HPDE6-E6E7 (cell line): ENCODE results near the gene ANXA2.

Experiments used
- DNase-seq: peaks from one replicate; pipeline ENCODE4 v3.0.0; 2011; ENCODE audit warnings: missing footprints; ENCODE audit errors: extremely low spot score

The ANXA2 gene

DNA sequence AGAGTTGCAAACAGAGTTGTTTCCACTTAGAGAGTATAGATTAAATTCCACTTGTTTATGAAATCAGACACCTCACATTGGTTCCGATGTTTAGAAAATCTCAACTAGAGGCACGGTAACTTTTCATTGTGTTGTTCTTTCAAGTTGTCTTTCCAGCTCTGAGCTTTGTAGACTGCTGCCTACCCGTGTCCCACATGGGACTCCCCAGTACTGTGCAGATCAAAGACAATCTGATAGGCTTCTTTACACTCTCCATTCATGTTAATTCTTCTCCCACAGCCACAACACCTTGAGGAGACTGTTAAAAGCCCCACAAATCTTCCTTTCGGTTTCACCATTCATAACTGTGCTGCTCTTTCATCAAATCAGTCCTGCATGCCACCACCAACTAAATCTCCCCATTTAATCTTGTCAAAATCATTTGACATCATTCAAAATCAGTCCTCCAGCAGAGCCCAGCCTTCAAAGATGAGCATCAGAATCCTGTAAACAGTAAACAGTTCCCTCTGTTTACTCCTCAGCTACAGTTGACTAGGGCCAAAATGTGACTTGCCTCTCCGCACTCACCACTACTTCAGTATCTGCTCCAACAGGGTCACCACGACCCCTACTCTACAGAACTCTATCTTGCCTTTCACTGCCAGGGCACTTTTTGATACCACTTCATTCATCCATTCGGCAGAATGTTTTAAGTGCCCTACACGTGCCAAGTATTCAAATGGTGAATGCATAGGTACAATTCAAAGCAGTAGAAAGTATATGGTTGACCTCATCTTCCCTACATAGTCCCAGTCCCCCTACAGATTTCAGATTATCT is 8.3 kb downstream of the ANXA2 start:
- no peak for DNase-seq

DNA sequence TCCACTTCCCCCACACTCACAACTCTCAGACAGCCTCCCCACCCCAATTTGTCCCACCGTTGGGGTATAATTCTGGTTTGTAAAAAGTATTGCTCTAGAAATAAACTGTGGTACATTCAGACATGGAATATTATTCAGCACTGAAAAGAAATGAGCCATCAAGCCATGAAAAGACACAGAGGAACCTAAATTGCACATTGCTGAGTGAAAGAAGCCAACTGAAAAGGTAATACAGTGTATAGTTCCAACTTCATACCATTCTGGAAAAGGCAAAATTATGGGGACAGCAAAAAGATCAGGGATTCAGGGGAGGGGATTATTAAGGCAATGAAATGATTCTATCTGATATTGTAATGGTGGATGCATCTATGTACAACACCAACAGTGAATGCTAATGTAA is 10.5 kb downstream of the ANXA2 start:
- no peak for DNase-seq

DNA sequence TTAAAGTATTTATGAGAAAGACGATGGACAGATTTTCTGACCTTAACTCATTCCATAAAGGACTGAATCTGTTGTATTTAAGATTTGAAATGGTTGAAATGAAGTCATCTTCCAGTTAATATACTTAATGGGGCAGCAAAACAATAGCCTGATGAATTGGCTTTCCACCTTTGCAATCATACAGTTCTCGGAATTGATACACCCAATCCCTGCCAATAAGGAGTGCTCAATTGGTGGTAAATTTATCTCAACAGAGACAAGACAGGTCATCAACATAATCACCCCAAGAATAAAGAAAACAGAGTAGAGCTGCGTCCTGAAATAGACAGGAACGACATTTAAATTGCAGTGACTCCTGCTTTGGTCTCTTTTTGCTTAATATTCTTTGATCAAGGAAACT is 11.2 kb downstream of the ANXA2 start:
- DNase-seq: no peak

DNA sequence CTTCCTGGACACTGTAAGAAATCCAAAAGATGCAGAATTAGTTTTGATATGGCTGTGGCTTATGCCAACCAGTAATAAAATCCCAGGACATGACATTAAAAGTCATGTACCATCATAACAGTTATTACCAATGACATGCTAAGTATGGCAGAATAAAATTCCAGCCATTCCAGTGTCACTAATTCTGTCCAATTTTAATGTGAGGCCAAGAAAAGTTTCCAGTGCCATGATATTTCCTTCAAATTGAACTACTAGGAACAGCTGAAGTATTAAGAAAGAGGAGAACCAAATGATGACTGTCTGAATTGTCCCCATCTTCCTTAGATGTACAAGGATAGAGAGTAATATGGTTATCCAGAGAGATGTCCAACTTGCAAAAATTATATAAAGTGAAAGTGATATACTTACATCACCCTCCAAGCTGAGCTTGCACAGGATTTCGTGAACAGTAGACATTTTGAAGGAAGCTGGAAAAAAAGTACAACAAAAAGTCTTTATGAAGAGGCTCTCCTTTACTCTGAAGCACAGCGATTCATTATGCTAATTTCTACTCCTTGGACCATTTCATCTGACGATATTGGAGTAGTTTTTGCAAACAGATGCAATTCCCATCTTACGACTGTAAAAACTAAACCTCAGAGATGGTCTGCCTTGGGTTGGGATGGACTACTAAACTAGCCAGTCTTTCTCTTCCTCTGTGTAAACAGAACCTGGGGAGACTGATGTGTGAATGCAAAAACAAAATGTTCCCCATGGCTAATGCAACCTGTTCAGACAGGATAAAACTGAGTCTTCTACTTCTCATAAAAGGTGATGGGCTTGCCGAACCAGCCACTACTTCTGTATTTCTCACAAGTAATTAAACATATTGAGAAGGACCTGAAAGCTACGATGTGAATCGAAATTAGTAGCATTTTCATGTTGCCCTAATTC is 11.9 kb downstream of the ANXA2 start:
- DNase-seq: no peak

DNA sequence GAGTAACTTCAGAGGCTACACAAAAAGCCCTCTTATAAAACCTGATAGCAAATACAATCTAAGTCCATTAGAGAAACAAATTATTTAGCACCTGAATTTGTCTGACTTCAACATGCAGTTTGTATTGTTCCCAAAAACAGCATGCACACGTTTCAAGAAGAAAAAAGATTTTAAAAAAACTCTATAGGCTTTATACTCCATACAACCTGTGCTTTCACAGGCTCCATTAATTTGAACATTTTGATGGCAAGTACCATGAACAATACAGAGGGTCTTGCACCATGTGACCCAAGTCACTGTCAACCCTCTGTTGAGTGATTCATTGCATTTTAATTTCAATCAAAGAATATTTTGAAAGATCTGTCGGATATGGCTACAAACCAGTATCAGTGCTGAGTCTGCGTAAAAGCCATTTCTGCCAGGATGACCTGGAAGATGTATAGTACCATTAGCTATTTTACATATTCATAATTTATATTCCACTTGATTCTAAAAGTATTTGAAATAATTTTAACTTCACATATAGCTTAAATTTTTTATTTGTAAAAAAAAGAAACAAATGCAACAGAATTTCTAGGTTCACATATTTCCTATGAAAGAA is 13.2 kb downstream of the ANXA2 start:
- DNase-seq: no peak

DNA sequence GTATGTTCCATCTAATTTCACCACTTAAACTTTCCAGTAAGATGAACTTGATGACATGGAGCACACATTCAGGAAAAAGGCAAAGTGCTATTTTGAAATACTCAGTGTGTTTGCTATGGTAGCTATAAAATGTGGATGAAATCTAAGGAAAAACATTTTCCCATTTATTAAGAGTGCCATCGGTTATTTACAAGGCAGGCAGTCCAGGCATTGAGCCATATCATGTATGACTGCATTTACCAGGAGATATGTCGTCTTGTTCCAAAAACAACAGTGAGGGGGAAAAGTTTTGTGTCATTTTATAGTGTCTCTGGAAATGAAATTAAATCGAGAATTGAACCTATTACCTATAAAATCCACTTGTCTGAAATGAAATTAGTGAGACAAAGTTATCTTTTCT is 13.7 kb downstream of the ANXA2 start:
- no peak for DNase-seq

DNA sequence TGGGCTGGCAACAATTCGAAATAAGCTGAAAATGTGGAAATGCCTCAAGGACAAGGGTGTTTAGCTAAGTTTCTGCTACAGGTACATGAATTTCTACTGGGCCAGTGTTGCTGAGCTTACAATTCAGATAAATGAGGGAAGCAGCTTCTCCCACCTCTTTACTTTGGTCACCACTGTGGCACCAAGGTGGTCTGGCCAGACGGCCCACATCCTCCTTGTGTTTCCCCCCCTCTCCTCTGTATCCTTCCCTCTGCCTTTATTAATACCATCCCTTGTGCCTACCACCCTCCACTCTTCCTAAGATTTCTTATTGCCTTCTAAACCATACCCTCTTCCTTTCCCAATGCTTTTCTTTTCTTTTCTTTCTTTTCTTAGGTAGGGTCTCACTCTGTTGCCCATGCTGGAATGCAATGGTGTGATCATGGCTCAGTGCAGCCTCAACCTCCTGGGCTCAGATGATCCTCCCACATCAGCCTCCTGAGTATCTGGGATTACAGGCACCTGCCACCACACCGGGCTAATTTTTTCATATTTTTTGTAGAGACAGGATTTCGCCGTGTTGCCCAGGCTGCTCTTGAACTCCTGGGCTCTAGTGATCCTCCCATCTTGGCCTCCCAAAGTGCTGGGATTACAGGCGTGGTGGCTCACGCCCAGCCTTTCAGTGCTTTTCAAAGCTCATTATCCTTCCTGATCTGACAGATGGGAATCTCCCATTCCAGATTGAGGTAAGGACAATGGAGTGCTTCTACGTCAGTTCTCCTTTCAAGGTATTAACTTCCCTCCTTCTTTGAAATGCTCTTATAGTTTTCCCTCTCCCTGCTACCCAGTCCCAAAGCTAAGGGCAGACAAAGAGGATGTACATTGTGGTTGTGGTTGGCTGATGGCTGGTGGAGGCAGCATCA is 14.8 kb downstream of the ANXA2 start:
- DNase-seq: no peak

DNA sequence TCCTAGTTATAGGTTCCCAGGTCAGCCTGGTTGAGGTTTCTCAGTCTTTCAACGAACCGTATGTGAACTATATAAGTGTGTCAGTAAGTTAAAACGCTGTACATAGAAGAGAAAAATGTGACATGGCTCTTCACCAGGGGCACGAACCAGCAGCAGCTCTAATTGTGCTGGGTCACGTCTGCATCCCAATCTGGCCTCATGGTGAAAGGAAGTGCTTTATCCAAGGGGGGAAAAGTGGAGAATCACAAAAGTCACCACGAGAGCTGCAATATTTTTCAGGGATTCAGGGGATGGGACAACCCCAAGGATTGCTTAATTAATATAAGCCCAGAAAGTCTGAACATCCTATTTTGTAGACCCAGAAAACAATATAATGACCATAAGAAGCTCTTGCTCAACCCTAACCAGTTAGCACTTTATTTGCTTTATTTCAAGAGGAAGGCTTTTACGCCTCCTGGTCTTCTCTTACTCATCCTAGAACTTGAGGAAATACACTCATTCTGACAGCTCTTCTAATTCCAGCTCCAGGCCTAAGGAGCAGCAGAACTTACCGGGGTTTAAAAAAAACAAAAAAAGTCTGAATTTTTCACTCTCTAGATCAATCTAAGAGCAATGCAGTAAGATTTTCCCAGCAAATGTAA is 16.5 kb downstream of the ANXA2 start:
- DNase-seq: no peak

DNA sequence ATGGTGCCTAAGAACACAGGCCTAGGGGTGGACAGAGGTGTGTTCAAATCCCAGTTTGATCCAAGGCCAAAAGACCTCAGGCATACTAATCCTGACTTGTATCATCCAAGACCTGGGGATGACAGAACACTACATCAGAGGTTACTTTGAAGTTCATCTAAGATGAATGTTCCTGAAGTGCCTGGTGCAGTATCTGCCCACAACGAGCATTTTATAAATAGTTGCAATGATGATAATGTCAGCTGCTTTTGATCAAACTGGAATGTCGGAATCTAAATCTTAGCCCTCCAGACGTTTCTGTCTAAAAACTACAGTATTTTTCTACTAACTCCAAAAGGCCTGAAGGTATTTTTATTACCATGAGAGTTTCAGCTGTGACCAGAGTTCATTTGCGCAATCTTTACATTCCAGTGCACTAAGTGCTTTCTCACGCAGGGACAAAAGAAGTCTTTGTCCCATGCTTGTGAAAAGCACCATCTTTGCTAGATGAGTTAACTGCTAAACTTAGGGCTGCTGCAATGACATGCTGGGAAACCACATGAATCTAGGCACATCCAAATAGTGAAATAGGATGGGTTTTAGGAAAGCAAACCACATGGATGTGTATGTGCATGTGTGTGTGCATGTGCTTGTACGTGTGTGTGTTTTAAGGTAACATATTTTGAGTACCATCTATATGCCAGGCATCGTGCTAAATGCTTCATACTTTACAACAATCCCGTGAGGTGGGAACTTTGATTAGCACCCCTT is 18.1 kb downstream of the ANXA2 start:
- no peak for DNase-seq

DNA sequence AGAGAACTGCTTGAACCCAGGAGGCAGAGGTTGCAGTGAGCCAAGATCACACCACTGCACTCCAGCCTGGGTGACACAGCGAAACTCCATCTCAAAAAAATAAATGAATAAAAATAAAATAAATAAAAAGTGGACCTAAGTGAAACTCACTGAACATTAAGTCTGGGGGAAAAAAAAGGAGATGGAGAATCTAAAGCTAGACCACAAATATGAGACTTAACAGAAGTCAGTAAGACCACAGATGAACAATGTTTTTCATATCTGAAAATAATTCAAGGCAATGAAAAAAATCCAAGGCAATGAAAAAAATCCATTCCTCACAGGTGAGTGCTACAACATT is 18.6 kb downstream of the ANXA2 start:
- DNase-seq: no peak

DNA sequence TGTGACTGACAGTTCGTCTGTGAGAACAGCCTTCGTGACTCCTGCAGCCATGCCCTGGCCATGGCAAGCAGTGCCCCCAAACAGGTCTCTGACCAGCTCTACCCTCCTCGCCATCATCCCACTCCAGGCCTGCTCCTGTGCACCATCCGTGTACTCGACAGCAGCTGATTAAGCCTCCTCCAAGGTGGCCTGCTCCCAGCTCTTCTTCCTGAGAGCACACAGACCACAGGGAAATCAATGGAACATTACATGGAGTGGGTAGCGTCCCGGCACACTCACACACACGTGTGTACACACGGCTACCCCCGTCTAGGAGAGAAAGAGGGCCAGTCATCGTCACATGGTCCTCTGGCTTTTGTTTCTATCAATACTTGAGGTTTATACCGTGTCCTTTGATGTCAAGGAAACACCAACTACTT is 21.1 kb downstream of the ANXA2 start:
- DNase-seq: no peak

DNA sequence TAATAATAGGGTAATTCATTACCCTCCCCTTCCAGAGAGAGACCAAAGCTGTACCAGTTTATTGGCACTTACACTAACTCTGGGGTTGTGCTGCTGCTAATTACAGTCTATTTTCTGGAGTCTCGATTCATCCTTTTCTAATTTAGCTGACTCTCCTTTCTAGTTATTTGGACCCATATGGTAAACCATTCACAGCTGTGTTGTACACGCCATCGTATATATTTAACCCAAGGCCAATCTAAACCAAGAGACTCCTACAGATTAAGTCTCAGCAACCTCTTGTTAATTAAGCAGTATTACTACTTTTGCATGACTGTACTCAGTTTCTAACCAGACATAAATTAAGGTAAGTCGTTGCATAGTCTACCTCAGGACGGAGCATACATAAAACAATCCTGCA is 22.5 kb downstream of the ANXA2 start:
- no peak for DNase-seq

DNA sequence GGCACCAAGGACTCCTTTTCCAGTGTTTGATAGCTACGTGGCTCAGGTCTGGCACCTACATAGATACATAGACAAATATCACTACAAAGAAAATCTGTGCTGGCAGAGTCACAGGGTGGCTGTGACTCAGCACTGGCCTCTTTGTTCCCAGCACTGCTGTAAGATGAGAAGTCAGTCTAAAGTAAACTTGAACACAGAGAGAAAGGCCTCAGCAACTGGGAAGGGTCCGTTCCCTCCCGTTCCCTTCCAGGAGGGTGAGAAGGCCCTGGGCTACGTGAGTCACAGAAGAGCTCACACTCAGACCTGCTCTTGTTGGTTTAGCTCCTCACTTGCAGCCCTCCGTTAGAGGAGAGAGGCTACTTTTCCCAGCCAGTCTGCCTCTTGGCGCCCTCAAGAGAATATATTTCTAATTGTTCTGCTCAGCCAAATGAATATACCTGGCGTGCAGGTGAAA is 23.1 kb downstream of the ANXA2 start:
- peak; percentile 81 for DNase-seq

DNA sequence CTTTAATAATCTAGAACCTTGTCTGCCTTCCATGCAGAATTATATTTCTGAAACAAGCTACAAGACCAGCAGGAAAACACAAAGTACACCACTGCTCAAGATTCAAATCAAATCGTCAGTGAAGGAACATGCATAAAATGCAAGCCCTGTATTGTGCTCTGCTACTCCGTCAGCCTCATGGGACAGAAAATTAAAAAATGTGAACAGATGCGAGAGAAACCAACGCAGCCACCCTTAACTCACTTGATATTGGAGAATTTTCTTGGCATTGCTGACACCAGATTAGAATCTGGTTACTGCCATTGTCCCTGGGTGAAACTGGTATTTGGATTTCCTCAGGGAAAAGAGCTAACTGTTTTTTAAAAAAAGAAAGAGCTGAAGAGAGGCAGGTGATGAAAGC is 23.6 kb downstream of the ANXA2 start:
- no peak for DNase-seq

DNA sequence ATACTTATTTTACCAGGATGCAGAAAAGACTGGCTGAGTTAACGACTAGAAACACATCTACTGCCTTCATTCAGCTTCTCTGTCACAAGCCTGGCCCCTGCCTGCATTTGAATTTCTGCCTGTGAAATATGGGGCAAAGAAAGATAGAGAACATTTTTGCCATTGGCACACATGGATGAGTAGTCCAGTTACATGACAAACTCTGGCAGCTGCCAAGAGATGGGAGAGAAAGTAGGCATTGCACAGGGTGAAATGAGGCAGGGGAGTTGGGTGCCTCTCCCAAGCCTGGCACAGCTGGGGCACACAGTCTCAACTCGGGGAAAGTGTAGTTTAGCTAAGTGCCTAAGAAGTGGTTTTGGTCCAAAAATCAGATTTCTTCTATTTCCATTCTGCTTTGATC is 24.0 kb downstream of the ANXA2 start:
- DNase-seq: no peak

DNA sequence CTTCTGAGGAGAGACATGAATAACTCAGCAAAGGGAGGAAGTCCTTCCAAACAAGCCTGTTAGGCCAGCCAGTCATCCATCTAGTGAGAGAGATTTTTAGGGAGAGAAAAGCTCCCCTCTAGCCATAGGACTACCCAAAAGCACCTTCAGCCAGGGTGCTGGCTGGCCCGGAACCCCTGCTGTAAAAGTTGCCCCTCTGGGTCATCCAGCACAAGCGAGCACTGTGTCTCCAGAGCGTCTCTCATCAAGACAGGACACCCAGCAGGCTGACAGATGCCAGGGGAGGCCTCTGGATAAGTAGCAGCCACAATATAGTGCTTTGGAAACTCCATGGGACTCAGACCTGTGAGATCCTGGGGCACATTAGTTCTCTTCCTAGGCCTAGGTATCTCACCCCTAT is 24.5 kb downstream of the ANXA2 start:
- DNase-seq: no peak

DNA sequence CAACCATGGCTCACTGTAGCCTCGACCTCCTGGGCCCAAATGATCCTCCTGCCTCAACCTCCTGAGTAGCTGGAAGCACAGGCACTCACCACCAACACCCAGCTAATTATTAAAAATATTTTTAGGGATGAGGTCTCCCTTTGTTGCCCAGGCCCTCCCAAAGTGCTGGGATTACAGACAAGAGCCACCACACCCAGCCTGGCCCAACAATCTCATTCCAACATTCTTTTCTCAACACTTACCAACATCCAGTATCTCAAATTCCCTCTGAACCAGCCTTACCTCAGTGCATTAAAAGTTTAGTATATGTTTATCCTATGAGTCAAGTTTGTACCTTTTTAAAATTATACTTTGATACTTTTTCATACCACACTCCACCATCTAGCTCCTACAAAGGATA is 25.0 kb downstream of the ANXA2 start:
- DNase-seq: no peak

DNA sequence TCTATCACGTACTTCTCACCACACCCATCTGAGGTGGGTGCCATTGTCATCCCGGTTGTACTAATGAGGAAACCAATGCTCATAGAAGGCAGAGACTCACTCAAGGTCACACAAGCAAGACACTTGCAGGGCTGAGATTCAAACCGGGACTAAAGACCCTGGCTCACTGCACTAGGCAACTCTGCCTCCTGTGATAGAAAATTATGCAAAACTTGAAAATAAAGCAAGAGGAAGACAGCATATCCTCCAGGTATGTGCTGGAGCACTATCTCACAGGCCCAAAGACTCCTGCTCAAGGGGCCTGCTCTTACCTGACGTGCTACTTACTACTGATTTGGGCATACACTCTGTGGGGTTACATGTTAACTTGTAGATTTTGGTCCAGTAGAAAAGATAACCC is 25.6 kb downstream of the ANXA2 start:
- no peak for DNase-seq

DNA sequence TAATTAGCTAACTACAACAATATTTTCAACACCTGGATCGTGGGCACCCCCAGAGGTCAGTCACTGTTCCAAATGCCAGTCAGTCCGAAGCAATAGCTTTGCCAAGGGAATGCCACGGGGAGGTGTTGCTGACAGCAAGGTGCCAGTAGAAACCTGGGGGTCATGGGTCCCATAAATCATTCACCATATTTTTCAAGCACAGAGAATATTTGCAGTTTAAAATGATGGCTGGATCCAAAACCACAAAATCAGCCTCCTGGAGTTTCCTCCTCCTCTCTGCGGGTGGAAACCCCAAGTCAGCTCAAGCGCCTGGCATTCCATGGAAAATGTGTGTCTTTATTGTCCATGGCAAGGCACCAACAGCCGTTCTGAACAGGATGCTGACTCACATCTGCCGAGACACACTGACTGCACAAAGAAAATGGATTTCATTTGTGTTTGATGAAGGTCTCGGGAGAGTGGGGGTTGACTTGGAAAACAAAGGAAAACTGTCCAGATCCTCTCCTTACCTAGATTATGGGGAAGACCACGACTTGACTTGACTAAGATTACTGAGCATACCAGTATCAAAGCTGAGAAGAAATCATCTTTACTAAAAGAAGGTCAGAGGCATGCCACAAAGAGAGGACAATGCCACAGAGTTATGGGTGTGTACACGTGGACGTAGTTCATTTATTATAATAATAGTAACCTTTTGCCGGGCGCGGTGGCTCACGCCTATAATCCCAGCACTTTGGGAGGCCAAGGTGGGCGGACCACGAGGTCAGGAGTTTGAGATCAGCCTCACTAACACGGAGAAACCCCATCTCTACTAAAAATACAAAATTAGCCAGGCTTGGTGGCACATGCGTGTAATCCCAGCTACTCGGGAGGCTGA is 26.4 kb downstream of the ANXA2 start:
- no peak for DNase-seq

DNA sequence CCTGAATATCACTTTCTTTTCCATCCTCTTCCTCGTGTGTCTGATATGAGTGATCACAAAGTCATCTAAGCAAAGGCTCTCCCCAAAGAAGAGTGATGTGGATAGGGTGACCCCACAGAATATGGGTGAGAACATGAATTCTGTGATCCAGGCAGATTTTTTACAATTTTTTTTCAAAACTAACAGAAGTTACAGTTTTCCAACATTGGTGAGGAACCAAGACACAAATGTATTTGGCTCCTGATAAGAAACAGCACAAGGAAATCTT is 27.0 kb downstream of the ANXA2 start:
- DNase-seq: no peak
